Stimulated activated effector memory CD8-positive, alpha-beta T cell treated with anti-CD3 and anti-CD28 coated beads, Interleukin-12 subunit alpha, Interleukin-12 subunit beta, amount 100 ng/mL, for 72 hours (primary cell): ENCODE data around the gene IRF3.

Source experiments
- ATAC-seq: fragments of 150-1000 bp; cut with Tn5 transposase; 2 replicates; pipeline ENCODE4 v1.10.0; 2021
- DNase-seq, 2 donors: peaks; one replicate each; pipeline ENCODE4 v3.0.0; 2021 to 2022; ENCODE audit warnings: low spot score in 2 of 2
- H3K27ac Mint-ChIP-seq: one replicate; pipeline ENCODE4 v1.8.0; 2022; ENCODE audit warnings: mild to moderate bottlenecking, mixed read lengths
- H3K36me3 Mint-ChIP-seq: one replicate; pipeline ENCODE4 v1.8.0; 2022; ENCODE audit warnings: mild to moderate bottlenecking, mixed read lengths
- H3K4me1 Mint-ChIP-seq: one replicate; pipeline ENCODE4 v1.8.0; 2022; ENCODE audit warnings: mixed read lengths
- H3K4me3 Mint-ChIP-seq: one replicate; pipeline ENCODE4 v1.8.0; 2022; ENCODE audit warnings: mild to moderate bottlenecking, mixed read lengths
- H3K9me3 Mint-ChIP-seq: one replicate; pipeline ENCODE4 v1.8.0; 2022; ENCODE audit warnings: mixed read lengths

The IRF3 gene

DNA sequence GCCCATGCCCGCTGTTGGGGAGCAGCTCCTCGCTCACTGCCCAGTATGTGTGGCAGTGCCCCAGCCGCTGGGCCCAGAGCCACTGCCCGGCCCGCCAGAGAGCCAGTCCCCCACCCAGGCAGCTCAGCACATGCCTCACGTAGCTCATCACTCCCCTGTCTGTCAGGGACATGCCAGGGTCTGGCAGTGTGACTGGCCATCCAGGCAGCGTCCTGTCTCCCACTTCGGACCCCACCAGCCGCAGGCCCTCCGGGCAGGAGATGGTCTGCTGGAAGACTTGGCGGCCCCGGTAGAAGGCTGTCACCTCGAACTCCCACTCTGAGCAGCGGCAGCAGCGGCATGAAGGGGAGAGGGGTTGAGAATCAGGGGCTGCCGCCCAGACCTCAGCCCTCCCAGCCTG, 3.6 kb downstream of the IRF3 start:
- peaks cover 48% of the 10 kb centered on the region for H3K4me1 Mint-ChIP-seq
- H3K27ac Mint-ChIP-seq, result no peak overlapping the region
- ATAC-seq (no peak), DNase-seq (no peak)
- H3K9me3 Mint-ChIP-seq, result no peaks in the 10 kb centered on the region
- no peak overlapping the region for H3K4me3 Mint-ChIP-seq
- peaks cover 76% of the 10 kb centered on the region for H3K36me3 Mint-ChIP-seq

GRCh38 chr19:49660338-49660961, 5.2 kb downstream of the IRF3 start:
- Mint-ChIP-seq H3K36me3 (peaks cover 85% of the 10 kb centered on the region), H3K9me3 (no peaks in the 10 kb centered on the region), H3K4me3 (no peak overlapping the region), H3K27ac (peak overlapping the region; percentile 61), H3K4me1 (peaks cover 33% of the 10 kb centered on the region)
- DNase-seq (no peak), ATAC-seq (no peak)

DNA sequence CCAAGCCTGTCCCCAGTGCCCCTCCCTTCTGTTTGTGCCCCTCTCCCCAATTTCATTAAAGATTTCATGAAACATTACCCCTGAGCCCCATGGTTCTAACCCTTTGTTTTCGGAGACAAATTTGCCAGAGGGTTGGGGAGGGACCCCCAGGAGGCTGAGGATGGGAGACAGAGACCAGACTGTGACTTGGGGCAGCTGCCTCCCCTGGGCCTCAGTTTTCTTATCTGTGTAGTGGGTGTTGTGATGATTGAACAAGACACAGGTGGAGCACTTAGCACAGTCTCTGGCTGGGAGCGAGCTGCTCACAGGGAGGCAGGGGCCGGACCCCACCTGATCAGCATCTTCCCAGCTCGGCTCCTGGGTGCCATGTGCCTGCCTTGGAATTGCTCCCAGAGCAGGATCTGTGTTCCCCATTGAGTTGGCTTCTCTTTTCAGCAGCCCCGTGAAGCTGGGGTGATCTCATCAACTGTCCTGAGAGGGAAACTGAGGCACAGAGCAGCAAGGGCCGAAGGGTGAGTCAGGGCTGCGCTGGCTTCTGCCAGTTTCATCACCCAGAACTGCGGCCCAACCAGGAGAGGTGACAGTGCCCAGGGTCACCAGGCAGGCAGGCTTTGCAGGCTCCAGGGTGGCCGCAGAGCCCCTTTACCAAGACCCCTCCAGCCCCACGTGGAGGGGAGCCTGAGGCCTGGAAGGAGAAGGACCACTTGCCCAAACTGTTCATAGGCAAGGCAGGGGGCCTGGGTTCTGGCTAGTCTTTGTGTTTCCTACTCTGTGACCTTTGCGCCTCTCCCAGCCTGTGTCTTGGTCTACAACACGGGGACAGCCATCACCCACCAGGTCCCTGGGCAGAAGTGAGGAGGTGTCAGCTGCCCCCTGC, 6.9 kb downstream of the IRF3 start:
- ATAC-seq, result no peak

GRCh38 chr19:49658139-49658517, 7.5 kb downstream of the IRF3 start:
- peaks cover 10% of the 10 kb centered on the region for H3K4me1 Mint-ChIP-seq
- DNase-seq (no peak), ATAC-seq (no peak)
- no peak overlapping the region for H3K4me3 Mint-ChIP-seq
- H3K36me3 Mint-ChIP-seq, result peaks cover 88% of the 10 kb centered on the region
- H3K27ac Mint-ChIP-seq, result peak overlapping the region; percentile 90
- no peaks in the 10 kb centered on the region for H3K9me3 Mint-ChIP-seq

More for the DNA sequence above, 6.9 kb downstream of the IRF3 start:
- peaks cover 89% of the 10 kb centered on the region for H3K36me3 Mint-ChIP-seq
- peaks cover 16% of the 10 kb centered on the region for H3K4me1 Mint-ChIP-seq
- no peak for DNase-seq
- no peaks in the 10 kb centered on the region for H3K9me3 Mint-ChIP-seq
- H3K27ac Mint-ChIP-seq, result peak overlapping the region; percentile 61
- H3K4me3 Mint-ChIP-seq, result no peak overlapping the region

- no peak for ATAC-seq
These were observed 8.0 kb downstream of the IRF3 start for GRCh38 chr19:49657493-49658138.

DNA sequence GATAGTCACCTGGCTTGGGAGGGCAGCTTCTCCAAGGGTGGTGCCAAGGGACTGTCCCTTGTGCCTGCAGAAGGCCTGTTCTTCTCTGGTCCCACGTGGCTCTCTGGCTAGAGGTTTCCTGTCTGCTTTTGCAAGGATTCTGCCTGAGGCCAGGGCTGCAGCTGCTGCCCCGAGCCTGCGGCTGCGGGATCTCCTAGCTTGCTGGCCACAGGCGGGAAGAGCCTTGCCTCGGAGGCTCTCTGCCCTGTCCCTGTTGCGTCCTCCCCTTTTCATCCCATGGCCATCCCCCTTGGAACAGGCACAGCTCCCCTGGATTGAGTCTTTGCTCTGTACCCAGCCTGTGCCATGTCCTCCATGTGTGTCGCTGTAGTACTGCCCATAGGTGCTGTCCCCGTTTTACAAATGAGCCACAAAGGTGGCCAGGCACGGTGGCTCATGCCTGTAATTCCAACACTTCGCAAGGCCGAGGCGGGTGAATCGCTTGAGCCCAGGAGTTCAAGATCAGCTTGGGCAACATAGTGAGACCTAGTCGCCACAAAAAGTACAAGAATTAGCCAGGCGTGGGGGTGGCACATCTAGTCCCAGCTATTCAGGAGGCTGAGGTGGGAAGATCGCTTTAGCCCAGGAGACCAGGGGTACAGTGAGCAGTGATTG, 9.1 kb downstream of the IRF3 start:
- peak overlapping the region; percentile 73 for H3K27ac Mint-ChIP-seq
- ATAC-seq (no peak), DNase-seq (no peak)
- no peak overlapping the region for H3K4me3 Mint-ChIP-seq
- H3K36me3 Mint-ChIP-seq, result peaks cover 81% of the 10 kb centered on the region
- no peaks in the 10 kb centered on the region for H3K9me3 Mint-ChIP-seq
- no peaks in the 10 kb centered on the region for H3K4me1 Mint-ChIP-seq

More at GRCh38 chr19:49657493-49658138, 8.0 kb downstream of the IRF3 start:
- Mint-ChIP-seq H3K4me1 (peaks cover 5% of the 10 kb centered on the region), H3K36me3 (peaks cover 87% of the 10 kb centered on the region), H3K4me3 (no peak overlapping the region), H3K27ac (peak overlapping the region; percentile 90), H3K9me3 (no peaks in the 10 kb centered on the region)
- no peak for DNase-seq

DNA sequence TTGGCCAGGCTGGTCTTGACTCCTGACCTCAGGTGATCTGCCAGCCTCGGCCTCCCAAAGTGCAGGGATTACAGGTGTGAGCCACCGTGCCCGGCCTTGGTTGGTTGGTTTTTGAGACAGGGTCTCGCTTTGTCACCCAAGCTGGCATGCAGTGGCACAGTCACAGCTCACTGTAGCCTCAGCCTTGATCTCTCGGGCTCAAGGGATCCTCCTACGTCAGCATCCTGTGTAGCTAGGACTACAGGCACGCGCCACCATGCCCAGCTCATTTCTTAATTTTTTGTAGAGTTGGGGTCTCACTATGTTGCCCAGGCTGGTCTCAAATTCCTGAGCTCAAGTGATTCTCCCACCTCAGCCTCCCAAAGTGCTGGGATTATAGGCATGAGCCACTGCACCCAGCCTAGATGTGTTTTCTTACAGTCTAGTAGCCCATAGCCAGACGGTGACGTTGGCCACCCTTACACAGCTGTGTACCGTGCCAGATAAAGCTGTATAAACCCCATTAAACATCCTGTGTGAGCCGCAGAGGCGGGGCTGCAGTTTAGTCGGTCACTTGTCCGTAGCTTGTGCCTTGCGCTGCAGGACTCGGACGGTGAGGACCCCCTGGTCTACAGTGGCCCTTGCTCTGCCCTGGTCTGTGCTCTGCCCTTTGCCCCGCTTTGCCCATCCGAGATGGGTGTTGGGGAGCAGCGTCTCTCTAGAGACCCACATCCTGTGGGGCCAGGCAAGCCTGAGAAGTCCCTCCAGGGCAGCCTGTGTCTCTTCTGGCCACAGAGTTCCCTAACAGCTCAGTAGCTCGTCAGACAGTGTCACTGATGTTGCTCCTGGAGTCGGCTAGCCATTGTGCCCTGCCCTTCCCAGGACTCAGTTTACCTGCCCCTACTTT, 9.8 kb downstream of the IRF3 start:
- Mint-ChIP-seq H3K9me3 (no peaks in the 10 kb centered on the region), H3K4me1 (no peaks in the 10 kb centered on the region), H3K36me3 (peaks cover 74% of the 10 kb centered on the region), H3K4me3 (no peak overlapping the region), H3K27ac (peak overlapping the region; percentile 73)
- DNase-seq, result no peak
- ATAC-seq, result no peak

DNA sequence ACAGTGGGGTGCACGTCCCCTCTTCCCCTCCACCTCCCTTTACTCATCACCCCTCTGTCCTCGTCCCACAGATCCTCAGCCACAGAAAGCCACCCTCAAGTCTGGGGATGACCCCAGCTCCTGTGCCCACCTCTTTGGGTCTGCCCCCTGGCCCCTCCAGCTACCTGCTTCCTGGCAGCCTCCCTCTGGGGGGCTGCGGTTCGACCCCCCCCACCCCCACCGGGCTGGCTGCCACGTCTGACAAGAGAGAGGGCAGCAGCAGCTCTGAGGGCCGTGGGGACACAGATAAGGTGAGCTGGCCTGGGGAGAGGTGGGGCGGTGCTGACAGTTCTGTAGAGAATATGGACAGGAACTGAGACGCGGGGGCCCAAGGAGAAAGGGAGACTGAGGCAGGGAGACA, 11.1 kb downstream of the IRF3 start:
- no peak for DNase-seq
- Mint-ChIP-seq H3K4me3 (no peak overlapping the region), H3K36me3 (peaks cover 68% of the 10 kb centered on the region), H3K4me1 (no peaks in the 10 kb centered on the region), H3K27ac (peak overlapping the region; percentile 43), H3K9me3 (no peaks in the 10 kb centered on the region)
- ATAC-seq, result no peak

- H3K27ac Mint-ChIP-seq, result no peak overlapping the region
- peaks cover 68% of the 10 kb centered on the region for H3K36me3 Mint-ChIP-seq
- H3K4me3 Mint-ChIP-seq, result no peak overlapping the region
- H3K9me3 Mint-ChIP-seq, result no peaks in the 10 kb centered on the region
- no peak for ATAC-seq
- no peaks in the 10 kb centered on the region for H3K4me1 Mint-ChIP-seq
- DNase-seq, result no peak
These were observed 12.2 kb downstream of the IRF3 start for GRCh38 chr19:49653466-49653806.

DNA sequence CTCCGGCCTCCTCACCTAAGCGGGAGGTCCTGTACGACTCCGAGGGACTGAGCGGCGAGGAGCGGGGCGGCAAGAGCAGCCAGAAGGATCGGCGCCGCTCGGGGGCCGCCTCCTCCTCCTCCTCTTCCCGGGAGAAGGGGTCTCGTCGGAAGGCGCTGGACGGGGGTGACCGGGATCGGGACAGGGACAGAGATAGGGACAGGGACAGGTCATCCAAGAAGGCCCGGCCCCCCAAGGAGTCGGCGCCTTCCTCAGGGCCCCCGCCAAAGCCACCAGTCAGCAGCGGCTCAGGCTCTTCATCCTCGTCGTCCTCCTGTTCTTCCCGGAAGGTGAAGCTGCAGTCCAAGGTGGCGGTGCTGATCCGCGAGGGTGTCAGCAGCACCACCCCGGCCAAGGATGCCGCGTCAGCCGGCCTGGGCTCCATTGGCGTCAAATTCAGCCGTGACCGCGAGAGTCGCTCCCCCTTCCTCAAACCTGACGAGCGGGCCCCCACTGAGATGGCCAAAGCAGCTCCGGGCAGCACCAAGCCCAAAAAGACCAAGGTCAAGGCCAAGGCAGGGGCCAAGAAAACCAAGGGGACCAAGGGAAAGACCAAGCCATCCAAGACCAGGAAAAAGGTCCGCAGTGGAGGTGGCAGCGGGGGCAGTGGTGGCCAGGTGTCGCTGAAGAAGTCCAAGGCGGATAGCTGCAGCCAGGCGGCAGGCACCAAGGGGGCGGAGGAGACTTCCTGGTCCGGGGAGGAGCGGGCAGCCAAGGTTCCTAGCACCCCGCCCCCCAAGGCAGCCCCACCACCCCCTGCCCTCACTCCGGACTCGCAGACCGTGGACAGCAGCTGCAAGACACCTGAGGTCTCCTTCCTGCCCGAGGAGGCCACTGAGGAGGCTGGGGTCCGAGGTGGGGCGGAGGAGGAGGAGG, 12.8 kb downstream of the IRF3 start:
- no peak for ATAC-seq
- no peak for DNase-seq
- Mint-ChIP-seq H3K4me1 (no peaks in the 10 kb centered on the region), H3K9me3 (no peaks in the 10 kb centered on the region), H3K4me3 (no peak overlapping the region), H3K36me3 (peaks cover 72% of the 10 kb centered on the region), H3K27ac (no peak overlapping the region)

GRCh38 chr19:49651820-49652550, 13.7 kb downstream of the IRF3 start:
- DNase-seq (no peak), ATAC-seq (no peak)
- H3K9me3 Mint-ChIP-seq, result no peaks in the 10 kb centered on the region
- no peaks in the 10 kb centered on the region for H3K4me1 Mint-ChIP-seq
- H3K36me3 Mint-ChIP-seq, result peaks cover 75% of the 10 kb centered on the region
- H3K4me3 Mint-ChIP-seq, result no peak overlapping the region
- no peak overlapping the region for H3K27ac Mint-ChIP-seq

GRCh38 chr19:49651029-49651819, 14.4 kb downstream of the IRF3 start:
- ATAC-seq (no peak), DNase-seq (no peak)
- Mint-ChIP-seq H3K4me3 (no peak overlapping the region), H3K36me3 (peaks cover 75% of the 10 kb centered on the region), H3K9me3 (no peaks in the 10 kb centered on the region), H3K27ac (no peak overlapping the region), H3K4me1 (peaks cover 6% of the 10 kb centered on the region)

GRCh38 chr19:49646586-49646985, 19.1 kb downstream of the IRF3 start:
- peaks cover 67% of the 10 kb centered on the region for H3K36me3 Mint-ChIP-seq
- ATAC-seq (no peak), DNase-seq (no peak)
- H3K4me1 Mint-ChIP-seq, result peaks cover 47% of the 10 kb centered on the region
- H3K4me3 Mint-ChIP-seq, result no peak overlapping the region
- H3K27ac Mint-ChIP-seq, result peak overlapping the region; percentile 26
- no peaks in the 10 kb centered on the region for H3K9me3 Mint-ChIP-seq
